Urinary bladder (tissue), 4 donors: ENCODE data around the gene TRAK1. TPM values are rescaled to one million over a fixed set of nuclear protein-coding genes. Genes with fewer than 3 reads are reported as not detected.

Experiments
- DNase-seq: peaks from one replicate; pipeline ENCODE4 v3.0.0-alpha.2; 2015; ENCODE audit errors: extremely low spot score
- H3K27ac ChIP-seq: one replicate; pipeline ENCODE4 v1.5.1; 2013; ENCODE audit warnings: low read depth, mild to moderate bottlenecking, moderate library complexity
- H3K36me3 ChIP-seq: one replicate; pipeline ENCODE4 v1.6.1; 2013; ENCODE audit warnings: mild to moderate bottlenecking, moderate library complexity; ENCODE audit not compliant: insufficient read depth
- H3K4me1 ChIP-seq: one replicate; pipeline ENCODE4 v1.6.1; 2013; ENCODE audit warnings: mild to moderate bottlenecking, moderate library complexity; ENCODE audit not compliant: insufficient read depth
- H3K4me3 ChIP-seq: one replicate; pipeline ENCODE4 v1.5.1; 2013; ENCODE audit warnings: low read depth, low read length
- WGBS: extraction: QIAGEN DNeasy Blood & Tissue Kit; methylation state at CpG from one replicate; pipeline ENCODE4 v1.1.7; 2013; 5-methylcytosine and 5-hydroxymethylcytosine counted together
- polyA plus RNA-seq: library from polyadenylated mRNA; stranded (reverse); fragments of 200-250 nt; gene quantifications from one replicate; pipeline ENCODE4 v1.2.3, GENCODE V29; 2013
- total RNA-seq: library from RNA; depleted of rRNA; stranded (reverse); fragments of >200 nt; gene quantifications from one replicate; pipeline ENCODE4 v1.2.3, GENCODE V29; 2014
- donor health status: healthy with polysubstance abuse.
- donor health status: healthy.

The TRAK1 gene
- total and polyA plus RNA-seq, 2 donors = 26.9 to 66.0 TPM

DNA sequence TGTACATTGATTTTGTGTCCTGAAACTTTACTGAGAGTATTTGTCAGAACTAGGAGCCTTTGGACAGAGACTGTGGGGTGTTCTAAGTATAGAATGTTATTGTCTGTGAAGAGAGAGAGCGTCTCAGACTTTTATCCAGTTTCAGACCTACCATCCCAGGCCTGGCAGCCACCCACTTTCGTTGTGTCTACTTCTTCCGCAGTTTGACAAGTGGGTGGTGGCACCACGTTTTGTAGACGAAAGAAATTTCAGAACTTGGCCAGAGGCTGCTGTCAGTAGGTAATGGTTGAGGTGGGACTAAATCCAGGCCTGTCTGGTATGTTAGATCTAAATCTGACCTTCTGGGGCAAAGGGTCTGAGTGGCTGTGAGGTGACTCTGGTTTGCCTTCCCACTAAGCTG is 13.4 kb upstream of the TRAK1 start:
- Histone ChIP-seq H3K27ac (no peak overlapping the region), H3K36me3 (no peaks in the 10 kb centered on the region), H3K4me3 (no peak overlapping the region), H3K4me1 (no peaks in the 10 kb centered on the region)
- DNase-seq = no peak
- WGBS = 60% methylated on average over 5 of the region's 5 CpGs

DNA sequence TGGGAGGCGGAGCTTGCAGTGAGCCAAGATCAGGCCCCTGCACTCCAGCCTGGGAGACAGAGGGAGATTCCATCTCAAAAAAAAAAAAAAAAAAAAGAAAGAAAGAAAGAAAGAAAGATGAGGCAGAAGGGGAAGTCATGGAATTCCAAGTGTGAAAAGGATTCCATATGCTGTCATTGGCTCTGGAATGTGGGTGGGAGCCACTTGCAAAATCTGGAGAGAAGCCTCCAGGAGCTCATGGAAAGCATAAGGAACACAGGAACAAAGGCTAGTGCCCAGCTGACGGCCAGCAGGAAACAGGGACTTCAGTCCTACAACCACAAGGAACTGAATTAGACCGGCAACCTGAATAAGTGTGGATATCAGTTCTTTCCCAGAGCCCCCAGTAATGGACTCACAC is 12.5 kb upstream of the TRAK1 start:
- DNase-seq = no peak
- no peaks in the 10 kb centered on the region for H3K36me3 ChIP-seq
- H3K4me3 ChIP-seq = no peak overlapping the region
- no peaks in the 10 kb centered on the region for H3K4me1 ChIP-seq
- no peak overlapping the region for H3K27ac ChIP-seq
- 97% methylated on average over 3 of the region's 3 CpGs for WGBS

DNA sequence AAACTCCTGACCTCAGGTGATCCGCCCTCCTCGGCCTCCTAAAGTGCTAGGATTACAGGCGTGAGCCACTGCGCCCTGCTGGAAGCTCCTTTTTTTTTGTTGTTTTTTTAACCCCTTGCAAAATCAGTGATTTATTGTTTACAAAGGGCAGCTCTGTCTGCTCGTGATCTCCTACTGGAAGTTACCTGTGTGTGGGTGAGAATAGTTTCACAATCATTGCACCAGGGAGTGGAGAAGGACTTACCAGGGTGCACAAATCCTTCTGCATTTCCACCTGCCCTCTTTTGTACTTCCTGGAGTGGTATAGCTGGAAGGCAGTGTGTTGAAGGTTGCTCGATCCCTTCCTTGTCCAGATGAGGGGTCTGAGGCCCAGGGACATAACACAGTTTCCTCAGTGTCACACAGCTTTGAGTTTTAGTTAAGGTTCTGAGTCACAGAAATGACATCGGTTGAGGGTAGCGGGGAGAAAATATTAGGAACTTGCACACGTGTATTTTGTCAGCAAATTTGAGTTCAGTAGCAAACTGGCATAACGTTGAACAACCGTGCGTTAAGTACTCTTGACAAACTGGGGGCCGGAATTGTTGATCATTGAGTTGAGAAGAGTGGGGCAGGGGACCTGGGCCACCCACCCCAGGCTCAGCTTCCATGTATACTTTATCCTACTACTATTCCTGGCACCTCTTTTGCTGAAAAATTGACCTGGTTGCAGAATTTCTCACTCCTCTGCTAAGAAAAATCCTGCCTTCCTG is 11.3 kb upstream of the TRAK1 start:
- WGBS = 74% methylated on average over 13 of the region's 13 CpGs
- Histone ChIP-seq H3K27ac (no peak overlapping the region), H3K36me3 (no peaks in the 10 kb centered on the region), H3K4me1 (no peaks in the 10 kb centered on the region), H3K4me3 (no peak overlapping the region)
- DNase-seq = no peak

DNA sequence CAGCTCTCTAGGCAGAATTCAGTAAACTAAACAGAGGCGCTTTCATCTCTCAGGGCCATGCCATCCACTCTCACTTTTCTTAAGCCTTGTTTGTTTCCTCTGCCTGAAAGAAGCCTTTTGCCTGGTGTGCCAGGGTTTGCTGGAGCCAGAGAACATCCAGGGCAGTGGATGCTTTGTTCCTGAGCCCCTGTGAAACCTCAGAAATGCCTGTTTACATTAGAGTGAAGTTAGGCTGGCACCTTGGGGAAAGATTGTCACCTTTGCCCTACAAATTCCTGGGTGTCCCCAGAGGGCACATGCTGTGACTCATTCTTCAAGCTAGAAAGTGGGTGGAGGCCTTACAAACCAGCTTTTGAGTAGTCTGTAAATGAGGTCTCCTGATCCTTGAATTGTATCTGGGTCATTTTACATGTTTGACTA is 10.7 kb upstream of the TRAK1 start:
- 58% methylated on average over 1 of the region's 1 CpG for WGBS
- Histone ChIP-seq H3K36me3 (no peaks in the 10 kb centered on the region), H3K27ac (no peak overlapping the region), H3K4me3 (no peak overlapping the region), H3K4me1 (peaks cover 2% of the 10 kb centered on the region)
- no peak for DNase-seq

DNA sequence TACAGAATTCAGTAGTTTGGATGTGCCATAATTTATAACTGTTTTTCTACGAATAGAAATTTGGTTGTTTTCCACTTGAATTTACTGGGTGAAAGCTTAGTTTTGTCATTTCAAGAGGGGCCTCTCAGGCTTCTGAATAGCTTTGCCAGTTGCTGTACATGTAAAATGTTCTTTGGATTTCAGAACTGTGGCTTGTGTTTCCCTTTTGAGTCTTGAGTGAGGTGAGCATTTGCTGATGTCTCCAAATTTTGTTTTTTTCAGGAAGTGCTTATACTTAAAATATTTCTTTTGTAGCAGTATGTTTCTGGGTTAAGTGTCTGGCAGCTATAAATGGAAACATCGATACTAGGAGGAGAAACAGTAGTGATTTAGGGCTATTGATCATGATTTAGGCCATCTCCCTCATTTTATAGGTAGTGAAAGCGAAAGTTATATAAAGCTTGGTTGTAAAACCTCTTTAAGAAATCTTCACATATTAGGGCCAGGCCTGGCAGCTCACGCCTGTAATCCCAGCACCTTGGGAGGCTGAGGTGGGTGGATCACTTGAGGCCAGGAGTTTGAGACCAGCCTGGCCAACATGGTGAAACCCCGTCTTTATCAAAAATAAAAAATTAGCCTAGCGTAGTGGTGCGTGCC is 9.2 kb upstream of the TRAK1 start:
- Histone ChIP-seq H3K36me3 (no peaks in the 10 kb centered on the region), H3K4me1 (peaks cover 2% of the 10 kb centered on the region), H3K4me3 (no peak overlapping the region), H3K27ac (no peak overlapping the region)
- no peak for DNase-seq
- WGBS = 72% methylated on average over 7 of the region's 7 CpGs

DNA sequence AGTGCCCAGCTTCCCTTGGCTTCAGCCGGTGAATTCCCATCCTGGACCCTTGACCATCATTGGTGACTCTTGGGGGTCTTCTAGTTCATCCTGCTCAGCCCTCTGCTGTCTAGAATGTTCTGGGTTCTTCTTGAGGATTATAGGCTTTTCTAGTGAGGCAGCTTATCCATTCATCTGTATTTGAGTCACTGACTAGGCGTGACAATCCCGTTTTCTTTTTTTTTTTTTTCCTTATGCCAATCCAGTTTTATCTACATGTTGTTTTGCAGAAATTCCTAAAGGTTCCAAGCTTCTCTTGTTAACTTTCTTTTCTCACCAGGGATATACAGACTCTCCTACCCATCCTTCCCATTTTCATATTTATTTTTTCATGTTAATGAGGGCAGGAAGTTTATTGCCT is 6.6 kb upstream of the TRAK1 start:
- Histone ChIP-seq H3K27ac (no peak overlapping the region), H3K4me1 (peaks cover 2% of the 10 kb centered on the region)

DNA sequence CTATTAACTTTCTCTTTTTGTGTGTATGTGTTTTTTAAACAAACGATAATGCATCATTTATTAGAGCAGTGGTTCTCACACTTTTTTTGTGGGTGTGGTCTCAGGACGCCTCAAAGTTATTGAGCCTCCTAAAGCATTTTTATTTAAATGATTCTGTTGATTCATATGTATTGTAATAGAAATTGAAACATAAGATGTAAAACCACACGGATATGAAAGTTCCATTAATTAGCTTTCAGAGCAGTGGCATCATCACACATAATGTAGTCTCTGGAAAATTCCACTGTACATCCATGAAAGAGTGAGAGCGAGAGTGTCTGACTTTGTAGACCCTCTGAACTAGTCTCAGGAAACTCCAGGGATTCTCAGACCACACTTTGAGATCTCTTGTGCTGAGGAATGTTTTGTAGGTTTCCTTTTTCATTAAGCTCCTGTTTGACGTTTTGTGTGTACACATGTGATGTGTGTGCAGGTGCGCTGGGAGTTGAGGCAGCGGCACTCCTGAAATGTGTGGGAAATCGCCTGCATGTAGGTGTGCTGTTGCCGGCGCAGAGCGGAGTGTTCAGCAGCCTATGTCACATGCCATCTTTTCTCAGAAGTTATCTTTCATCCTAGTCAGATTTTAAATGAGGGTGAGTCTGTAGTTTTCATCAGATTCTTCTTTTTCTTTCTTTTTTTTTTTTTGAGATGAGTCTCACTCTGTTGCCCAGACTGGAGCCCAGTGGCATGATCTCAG is 5.3 kb upstream of the TRAK1 start:
- H3K36me3 ChIP-seq = no peaks in the 10 kb centered on the region
- no peak overlapping the region for H3K27ac ChIP-seq
- 91% methylated on average over 11 of the region's 11 CpGs for WGBS
- peaks cover 2% of the 10 kb centered on the region for H3K4me1 ChIP-seq
- H3K4me3 ChIP-seq = no peak overlapping the region
- no peak for DNase-seq

More for the DNA sequence above, 6.6 kb upstream of the TRAK1 start:
- Histone ChIP-seq H3K4me3 (no peak overlapping the region), H3K36me3 (no peaks in the 10 kb centered on the region)
- WGBS = 81% methylated on average over 3 of the region's 3 CpGs
- DNase-seq = no peak

DNA sequence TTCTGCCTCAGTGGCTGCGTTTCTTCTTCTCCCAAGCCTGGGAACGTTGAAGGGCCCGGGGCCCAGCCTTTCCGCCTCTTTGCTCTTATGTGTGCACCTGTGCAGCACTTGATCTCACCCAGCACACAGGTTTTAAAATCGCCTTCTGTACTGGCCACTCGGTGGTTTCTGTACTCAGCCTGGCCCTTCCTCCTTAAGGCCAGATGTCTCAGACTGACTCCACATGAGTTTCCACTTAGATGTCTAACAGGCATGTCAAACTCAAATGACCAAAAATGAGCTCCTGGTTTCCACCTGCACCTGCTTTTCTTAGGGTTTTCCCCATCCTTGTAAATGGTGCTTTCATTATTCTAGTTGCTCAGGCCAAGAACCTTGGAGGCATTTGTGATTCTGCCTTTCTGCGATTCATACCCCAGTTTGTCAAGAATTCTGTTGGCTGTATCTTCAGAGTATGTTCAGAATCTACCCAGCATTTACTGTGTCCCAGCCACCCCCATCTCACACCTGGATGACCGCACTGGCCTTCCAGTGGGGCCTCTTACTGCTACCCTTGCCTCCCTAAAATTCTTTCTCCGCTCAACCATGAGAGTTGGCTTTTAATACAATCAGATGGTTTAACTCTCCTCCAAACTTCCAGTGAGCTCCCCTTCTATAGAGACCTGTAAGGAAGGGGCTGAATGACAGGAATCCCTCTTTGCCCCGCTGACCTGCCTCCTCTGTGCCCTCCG is 2.2 kb upstream of the TRAK1 start:
- Histone ChIP-seq H3K4me3 (no peak overlapping the region), H3K36me3 (no peaks in the 10 kb centered on the region), H3K4me1 (peaks cover 2% of the 10 kb centered on the region), H3K27ac (no peak overlapping the region)
- WGBS = 90% methylated on average over 11 of the region's 11 CpGs
- no peak for DNase-seq

DNA sequence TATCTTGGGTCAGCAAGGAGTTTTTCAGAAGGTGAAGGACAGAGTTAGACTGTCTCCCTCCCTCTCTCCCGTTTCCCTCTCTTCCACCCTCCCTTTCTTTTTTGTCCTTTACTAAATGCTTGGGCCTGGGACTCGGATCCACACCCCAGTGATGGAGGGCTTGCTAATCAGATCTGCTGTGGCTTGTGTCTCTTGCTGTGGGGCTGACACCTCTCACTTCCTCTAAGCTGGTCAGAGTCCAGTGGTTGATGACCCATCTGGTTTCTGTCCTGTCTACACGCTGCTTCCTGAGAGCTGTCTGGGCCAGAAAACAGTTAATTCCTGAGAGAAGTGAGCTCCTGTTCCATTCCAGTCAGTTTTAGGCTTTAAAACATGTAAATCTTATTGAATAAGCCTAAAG is 849 bp downstream of the TRAK1 start:
- 75% methylated on average over 3 of the region's 3 CpGs for WGBS
- Histone ChIP-seq H3K27ac (no peak overlapping the region), H3K4me3 (no peak overlapping the region), H3K36me3 (no peaks in the 10 kb centered on the region), H3K4me1 (no peaks in the 10 kb centered on the region)
- DNase-seq = no peak

DNA sequence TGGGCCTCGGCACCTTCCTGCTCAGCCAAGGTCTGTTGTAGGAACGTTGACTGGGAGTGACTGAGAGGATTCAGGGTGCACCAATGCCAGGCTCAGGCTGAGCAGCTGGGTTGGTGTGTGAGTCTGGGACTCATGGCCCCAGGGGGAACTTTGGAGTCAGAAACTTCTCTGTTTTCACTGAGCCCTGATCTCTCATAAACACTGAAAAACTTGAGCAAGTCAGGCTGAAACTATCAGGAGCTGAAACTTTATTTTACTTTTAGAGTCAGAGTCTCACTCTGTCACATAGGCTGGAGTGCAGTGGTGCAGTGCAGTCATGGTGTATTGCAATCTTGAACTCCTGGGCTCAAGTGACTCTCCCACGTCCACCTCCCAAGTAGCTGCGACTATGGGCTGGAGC is 3.0 kb downstream of the TRAK1 start:
- Histone ChIP-seq H3K27ac (no peak overlapping the region), H3K36me3 (no peaks in the 10 kb centered on the region), H3K4me1 (no peaks in the 10 kb centered on the region), H3K4me3 (no peak overlapping the region)
- DNase-seq = no peak
- WGBS = 84% methylated on average over 4 of the region's 4 CpGs

DNA sequence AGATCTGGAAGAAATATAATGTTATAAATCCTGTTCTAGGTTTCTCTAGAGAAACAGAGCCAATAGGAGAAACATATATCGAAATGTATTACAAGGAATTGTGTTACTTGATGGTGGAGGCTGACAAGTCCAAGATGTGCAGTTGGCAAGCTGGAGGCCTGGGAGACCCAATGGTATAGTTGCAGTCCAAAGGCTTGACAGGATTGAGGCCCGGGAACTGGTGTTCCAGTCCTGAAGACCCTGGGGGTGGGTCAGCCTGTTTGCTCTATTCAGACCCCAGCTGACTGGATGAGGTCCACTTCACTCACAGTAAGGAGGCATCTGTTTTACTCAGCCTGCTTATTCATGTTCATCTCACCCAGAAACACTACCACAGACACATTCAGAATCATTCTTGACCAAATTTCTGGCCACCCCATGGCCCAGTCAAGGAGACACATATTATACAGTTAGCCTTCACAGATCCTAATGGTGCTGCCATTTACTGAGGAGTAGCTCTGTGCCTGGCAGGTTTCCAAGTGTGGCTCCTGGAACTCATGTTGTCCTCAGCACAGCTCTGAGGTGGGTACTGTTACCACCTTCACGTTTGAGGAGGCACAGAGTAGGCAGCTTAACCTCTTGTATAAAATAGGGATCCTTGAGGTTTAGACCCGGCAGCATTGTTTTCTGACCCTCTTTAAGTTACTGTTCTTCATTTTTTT is 3.7 kb downstream of the TRAK1 start:
- no peak for DNase-seq
- H3K36me3 ChIP-seq = no peaks in the 10 kb centered on the region
- H3K4me3 ChIP-seq = no peak overlapping the region
- no peak overlapping the region for H3K27ac ChIP-seq
- 81% methylated on average over 4 of the region's 4 CpGs for WGBS
- H3K4me1 ChIP-seq = no peaks in the 10 kb centered on the region

DNA sequence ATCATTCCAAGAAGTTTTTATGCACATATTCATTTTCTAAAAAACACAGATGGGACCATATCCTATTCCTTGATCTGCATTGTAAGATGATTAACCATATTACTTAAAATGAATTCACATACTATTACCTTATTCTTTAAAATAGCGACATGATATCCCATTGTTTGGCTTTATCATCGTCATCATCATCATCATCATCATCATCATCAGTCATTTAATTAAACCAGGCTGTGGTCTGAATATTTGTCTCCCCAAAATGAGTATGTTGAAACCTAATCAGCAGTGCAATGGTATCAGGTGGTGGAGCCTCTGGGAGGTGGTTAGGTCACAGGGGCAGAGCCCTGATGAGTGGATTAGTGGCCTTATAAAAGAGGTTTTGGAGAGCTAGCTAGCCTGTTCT is 4.4 kb downstream of the TRAK1 start:
- no peaks in the 10 kb centered on the region for H3K4me1 ChIP-seq
- no peak overlapping the region for H3K27ac ChIP-seq
- H3K36me3 ChIP-seq = no peaks in the 10 kb centered on the region
- H3K4me3 ChIP-seq = no peak overlapping the region
- WGBS = 96% methylated on average over 2 of the region's 2 CpGs
- no peak for DNase-seq
